HL-60 (cell line): Measurements from ENCODE around the gene GP1BB.

Experiments
- DNase-seq, 2 experiments: peaks; one replicate each; pipeline ENCODE4 v3.0.0-alpha.2; 2010 to 2020; ENCODE audit warnings: low read depth in 1 of 2, low spot score in 1 of 2
- H3K27ac ChIP-seq: fragments of 250-450 bp; sonication (Bioruptor Pico); replicated peaks from 2 replicates; pipeline ENCODE4 v1.5.1; 2020; ENCODE audit warnings: mild to moderate bottlenecking, moderate library complexity
- H3K27me3 ChIP-seq: fragments of 250-450 bp; sonication (Bioruptor Pico); 2 replicates; pipeline ENCODE4 v1.5.1; 2021; ENCODE audit warnings: mild to moderate bottlenecking, moderate library complexity; ENCODE audit not compliant: insufficient read depth, poor library complexity, severe bottlenecking
- H3K4me3 ChIP-seq: replicated peaks from 2 replicates; pipeline ENCODE4 v1.5.1; 2011; ENCODE audit warnings: mild to moderate bottlenecking, control low read depth, low read length; ENCODE audit not compliant: insufficient read depth
- GABPA ChIP-seq: IDR thresholded peaks from 2 replicates; pipeline ENCODE4 v1.6.1; 2012; ENCODE audit warnings: low read depth
- POLR2AphosphoS5 ChIP-seq: IDR thresholded peaks from 2 replicates; pipeline ENCODE4 v1.6.1; 2012; ENCODE audit warnings: low read depth
- SPI1 ChIP-seq: IDR thresholded peaks from 2 replicates; pipeline ENCODE4 v1.6.1; 2012; ENCODE audit warnings: low read depth, mild to moderate bottlenecking, borderline replicate concordance
- TF ChIP-seq, protein P1 (sequence below): IDR thresholded peaks from one replicate; pipeline ENCODE4 v1.5.1; 2011; ENCODE audit warnings: low read length, control low read depth, inconsistent platforms; ENCODE audit not compliant: insufficient read depth
- TF ChIP-seq, protein P2 (sequence below): IDR thresholded peaks from 2 replicates; pipeline ENCODE4 v1.6.1; 2012; ENCODE audit warnings: low read depth; ENCODE audit not compliant: insufficient replicate concordance

The GP1BB gene

DNA sequence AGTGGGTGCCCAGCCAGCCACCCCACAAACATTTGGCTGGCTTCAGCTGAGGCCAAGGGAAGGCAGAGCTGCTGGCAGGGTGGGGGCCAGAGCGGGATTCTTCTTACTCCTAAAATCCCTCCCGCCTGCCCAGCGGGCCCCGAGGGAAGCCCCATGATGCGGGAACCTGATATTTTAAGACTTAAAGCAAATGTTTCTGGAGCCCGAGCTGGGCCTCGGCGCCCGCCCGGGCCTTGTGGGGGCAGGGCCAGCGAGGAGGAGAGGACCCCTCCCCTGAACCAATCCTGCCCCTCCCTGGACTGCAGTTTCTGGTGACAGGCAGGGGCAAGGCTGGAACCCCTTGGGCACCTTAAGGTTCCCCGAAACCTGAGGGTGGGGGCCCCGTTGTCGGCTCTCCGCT lies 17.2 kb downstream of the GP1BB start:
- DNase-seq, result no peak
- no peak overlapping the region for H3K4me3 ChIP-seq
- no peaks in the 10 kb centered on the region for H3K27me3 ChIP-seq
- H3K27ac ChIP-seq, result no peak overlapping the region
- TF ChIP-seq SPI1 (no peak), POLR2AphosphoS5 (no peak), GABPA (no peak)
- TF ChIP-seq, protein P1, sequence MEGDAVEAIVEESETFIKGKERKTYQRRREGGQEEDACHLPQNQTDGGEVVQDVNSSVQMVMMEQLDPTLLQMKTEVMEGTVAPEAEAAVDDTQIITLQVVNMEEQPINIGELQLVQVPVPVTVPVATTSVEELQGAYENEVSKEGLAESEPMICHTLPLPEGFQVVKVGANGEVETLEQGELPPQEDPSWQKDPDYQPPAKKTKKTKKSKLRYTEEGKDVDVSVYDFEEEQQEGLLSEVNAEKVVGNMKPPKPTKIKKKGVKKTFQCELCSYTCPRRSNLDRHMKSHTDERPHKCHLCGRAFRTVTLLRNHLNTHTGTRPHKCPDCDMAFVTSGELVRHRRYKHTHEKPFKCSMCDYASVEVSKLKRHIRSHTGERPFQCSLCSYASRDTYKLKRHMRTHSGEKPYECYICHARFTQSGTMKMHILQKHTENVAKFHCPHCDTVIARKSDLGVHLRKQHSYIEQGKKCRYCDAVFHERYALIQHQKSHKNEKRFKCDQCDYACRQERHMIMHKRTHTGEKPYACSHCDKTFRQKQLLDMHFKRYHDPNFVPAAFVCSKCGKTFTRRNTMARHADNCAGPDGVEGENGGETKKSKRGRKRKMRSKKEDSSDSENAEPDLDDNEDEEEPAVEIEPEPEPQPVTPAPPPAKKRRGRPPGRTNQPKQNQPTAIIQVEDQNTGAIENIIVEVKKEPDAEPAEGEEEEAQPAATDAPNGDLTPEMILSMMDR, result no peak

DNA sequence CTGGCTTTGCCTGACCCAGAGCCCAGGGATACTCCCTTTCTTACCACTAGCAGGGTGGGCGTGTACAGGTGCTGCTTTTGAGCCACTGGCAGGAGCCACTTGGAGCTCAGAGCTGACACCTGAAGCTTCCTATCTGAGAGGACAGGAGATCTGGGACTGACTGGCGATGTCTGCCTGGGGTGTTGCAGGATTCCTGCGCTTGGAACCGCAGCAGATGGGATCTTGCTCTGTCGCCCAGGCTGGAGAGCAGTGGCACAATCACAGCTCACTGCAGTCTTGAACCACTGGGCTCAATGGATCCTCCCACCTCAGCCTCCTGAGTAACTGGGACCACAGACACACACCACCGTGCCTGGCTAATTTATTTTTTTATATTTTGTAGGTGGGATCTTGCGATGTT lies 17.7 kb downstream of the GP1BB start:
- Histone ChIP-seq H3K27ac (no peak overlapping the region), H3K27me3 (no peaks in the 10 kb centered on the region), H3K4me3 (no peak overlapping the region)
- no peak for TF ChIP-seq SPI1
- TF ChIP-seq, protein P1, result no peak
- no peak for DNase-seq

DNA sequence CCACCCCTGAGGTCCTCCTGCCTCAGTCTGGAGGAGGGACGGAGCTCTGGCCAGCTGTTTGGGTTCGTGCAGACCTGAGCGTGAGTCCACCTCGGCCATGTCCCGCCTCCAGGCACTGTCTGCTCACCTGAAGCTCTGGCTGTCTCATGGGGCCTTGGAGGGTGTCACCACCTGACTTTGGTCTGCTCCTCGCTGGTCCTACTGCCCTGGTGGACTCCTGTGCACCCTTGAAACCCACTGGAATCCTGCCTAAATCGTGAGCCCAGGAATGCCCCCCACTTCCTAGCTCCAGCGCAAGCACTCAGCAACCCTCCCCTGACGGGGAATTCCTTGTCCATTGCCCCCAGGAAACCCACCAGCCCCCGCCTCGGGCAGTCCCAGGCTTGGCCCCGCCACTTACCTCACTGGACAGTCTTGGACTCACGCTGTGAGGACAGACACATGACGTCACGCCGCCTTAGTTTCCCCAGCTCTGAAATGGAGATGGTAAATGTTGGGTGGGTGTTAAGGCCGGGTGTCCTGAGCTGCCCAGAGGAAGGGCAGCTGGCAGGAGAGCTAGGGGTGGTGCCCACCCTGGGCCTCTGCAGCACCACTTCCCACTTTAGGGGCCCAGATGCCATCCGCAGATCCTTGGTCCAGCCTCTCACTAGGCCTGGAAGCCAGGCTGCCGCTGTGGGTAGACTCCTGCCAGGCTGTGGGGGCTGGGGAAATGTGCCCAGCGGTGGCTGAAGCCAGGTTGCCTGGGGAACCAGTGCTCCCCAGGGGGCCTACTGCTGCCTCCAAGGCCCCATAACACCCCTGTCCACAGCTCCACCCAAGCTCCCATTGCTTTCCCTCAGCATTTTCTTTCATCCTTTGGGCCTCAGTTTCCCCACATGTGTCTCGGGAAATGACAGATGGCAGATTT lies 19.1 kb downstream of the GP1BB start:
- no peak for DNase-seq
- H3K27me3 ChIP-seq, result no peaks in the 10 kb centered on the region
- no peak overlapping the region for H3K4me3 ChIP-seq
- no peak overlapping the region for H3K27ac ChIP-seq
- TF ChIP-seq POLR2AphosphoS5 (no peak), GABPA (no peak), SPI1 (no peak)
- TF ChIP-seq, protein P2, sequence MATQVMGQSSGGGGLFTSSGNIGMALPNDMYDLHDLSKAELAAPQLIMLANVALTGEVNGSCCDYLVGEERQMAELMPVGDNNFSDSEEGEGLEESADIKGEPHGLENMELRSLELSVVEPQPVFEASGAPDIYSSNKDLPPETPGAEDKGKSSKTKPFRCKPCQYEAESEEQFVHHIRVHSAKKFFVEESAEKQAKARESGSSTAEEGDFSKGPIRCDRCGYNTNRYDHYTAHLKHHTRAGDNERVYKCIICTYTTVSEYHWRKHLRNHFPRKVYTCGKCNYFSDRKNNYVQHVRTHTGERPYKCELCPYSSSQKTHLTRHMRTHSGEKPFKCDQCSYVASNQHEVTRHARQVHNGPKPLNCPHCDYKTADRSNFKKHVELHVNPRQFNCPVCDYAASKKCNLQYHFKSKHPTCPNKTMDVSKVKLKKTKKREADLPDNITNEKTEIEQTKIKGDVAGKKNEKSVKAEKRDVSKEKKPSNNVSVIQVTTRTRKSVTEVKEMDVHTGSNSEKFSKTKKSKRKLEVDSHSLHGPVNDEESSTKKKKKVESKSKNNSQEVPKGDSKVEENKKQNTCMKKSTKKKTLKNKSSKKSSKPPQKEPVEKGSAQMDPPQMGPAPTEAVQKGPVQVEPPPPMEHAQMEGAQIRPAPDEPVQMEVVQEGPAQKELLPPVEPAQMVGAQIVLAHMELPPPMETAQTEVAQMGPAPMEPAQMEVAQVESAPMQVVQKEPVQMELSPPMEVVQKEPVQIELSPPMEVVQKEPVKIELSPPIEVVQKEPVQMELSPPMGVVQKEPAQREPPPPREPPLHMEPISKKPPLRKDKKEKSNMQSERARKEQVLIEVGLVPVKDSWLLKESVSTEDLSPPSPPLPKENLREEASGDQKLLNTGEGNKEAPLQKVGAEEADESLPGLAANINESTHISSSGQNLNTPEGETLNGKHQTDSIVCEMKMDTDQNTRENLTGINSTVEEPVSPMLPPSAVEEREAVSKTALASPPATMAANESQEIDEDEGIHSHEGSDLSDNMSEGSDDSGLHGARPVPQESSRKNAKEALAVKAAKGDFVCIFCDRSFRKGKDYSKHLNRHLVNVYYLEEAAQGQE, result no peak
- TF ChIP-seq, protein P1, result no peak

DNA sequence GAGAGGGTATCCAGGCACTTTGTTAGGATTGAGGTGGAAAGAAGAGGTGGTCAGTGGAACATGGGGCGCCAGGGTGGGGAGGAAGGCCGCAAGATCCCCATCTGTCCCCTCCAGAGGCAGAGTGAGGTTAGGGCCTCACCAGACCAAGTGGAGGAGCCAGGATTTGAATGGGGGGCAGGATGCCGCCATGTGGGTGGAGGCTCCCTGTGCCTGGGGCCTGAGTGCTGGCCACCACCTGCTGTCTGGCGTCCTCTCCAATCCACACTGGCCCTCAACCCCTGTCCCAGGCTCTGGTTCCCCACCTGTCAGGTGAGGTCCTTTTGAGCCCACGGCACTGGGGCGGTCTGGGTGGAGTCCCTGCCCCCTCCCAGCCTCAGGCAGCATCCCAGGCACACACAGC lies 19.7 kb downstream of the GP1BB start:
- no peak overlapping the region for H3K4me3 ChIP-seq
- H3K27me3 ChIP-seq, result no peaks in the 10 kb centered on the region
- TF ChIP-seq SPI1 (no peak), GABPA (no peak), POLR2AphosphoS5 (no peak)
- TF ChIP-seq, protein P2, result no peak
- TF ChIP-seq, protein P1, result no peak
- H3K27ac ChIP-seq, result no peak overlapping the region
- no peak for DNase-seq
